GM11168 (cell line): Measurements from ENCODE around the gene NT5DC3.

ENCODE experiments used
- in situ Hi-C: fragments of 300-500 bp; cut with MboI; formaldehyde crosslinking; loops from one replicate; pipeline ENCODE4 v1.12.0; 2022; ENCODE audit warnings: low sequenced_read_pairs; ENCODE audit not compliant: unreplicated experiment

Gene NT5DC3

DNA sequence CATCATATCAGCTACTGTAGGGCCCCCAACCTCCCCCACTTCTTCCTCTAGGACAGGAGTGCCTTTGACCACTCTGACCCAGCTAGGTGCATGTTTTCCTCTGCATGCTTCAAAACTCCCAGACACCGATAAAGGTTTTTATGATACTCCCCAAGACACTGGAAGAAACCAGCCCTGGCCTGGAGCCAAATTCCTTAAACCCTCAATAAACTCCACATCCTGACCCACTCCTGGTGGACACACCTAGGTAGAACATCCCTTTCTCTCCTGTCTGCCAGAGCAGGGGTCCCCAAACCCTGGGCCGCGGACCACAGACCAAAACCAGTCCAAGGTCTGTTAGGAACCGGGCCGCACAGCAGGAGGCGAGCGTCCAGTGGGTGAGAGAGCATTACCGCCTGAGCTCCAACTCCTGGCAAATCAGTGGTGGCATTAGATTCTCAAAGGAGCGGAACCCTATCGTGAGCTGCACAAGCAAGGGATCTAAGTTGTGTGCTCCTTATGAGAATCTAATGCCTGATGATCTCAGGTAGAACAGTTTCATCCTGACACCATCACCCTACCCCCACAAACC, 49.6 kb downstream of the NT5DC3 start:
- in situ Hi-C loops, result no loop called here

DNA sequence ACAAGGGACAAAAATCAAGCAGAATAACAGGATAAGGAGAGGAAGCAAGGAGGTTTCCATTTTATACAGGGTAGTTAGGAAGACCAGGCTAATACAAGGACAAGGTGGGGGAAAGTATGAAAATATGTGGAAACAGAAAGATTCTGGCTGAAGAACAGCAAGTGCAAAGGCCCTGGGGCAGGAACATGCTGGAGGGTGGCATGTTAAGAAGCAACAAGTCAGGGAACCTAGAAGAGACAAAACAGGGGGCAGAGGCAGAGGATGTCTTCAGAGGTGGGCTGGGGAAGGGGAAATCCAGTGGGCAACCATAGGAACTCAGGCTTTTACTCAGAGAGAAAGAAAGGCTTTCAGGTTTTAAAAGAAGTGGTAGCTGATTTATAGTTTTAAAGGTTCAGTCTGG, 54.8 kb downstream of the NT5DC3 start:
- in situ Hi-C loops, result no loop called here

DNA sequence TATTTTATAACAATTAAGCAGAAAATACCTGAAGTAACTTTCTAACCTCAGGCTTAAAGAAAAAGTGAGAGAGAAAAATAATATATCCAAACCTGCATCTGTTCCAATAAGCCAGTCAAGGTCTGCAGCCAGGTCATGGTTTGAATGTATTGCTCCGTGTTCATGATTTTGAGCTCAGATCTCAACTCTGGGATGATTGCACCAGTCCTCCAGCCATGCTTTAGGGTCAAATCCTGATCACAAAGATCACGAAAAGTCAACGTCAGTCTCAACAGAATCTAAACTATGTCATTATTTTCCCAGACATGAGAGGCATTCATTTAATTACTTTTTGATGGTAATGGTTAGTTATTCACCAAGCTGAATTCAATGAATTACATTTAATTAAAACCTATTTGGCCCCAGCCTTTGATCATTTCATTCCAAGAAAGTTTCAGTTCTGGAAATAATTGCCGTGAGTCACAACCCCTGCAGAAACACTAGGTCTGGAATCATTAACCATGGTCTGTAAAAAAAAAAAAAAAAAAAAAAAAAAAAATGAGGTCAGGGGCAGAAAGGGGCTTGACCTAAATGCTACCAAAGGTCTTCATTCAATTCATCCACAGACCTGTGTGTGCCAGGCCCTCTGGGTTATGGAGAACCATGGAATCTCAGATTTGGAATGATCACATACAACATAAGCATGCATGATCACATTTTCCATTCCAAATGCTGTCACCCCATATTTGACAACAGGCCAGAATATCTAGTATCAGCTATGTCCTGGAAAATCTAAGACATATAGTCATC, 55.6 kb downstream of the NT5DC3 start:
- in situ Hi-C loops, result no loop called here

DNA sequence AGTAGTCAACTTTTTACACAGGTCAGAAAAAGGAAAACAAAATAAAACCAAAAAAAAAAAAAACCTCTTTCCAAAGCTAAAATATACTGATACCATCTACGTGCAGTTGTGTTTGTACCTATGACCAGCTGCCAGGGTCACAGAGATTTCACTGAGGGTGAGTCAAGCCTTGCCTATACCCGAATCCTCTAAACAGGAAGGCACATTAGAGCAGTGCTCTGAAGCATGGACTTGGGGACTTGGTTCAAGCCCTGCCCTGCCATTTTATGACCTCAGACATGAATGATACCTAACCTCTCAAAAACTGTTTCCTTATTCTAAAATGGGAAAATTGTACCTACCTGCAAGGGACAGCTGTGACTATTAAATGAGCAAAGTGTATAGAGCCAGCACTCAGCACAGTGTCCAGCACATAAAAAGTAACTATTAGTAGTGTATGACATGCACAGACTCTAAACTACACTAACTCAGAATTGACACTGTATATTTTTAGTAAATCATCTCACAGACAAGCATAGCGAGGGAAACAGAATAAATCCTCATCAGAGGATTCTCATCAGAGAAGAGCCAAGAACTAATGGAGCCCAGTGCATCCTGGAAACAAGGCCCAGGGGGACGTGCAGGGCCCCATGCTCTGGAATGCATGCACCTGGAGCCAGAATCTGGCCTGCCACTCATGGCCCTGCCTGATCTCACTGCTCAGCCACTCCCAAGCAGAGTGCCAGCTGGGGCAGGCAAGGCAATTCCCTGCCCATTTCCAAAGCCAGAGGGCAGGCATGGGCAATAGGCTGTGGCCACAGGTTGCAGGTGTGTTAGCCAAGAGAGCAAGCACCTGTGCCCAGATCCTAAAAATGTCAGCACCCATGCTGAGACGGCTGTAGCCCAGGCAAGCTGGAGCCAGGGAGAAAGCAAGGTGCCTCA, 57.0 kb downstream of the NT5DC3 start:
- in situ Hi-C loops, result no loop called here

DNA sequence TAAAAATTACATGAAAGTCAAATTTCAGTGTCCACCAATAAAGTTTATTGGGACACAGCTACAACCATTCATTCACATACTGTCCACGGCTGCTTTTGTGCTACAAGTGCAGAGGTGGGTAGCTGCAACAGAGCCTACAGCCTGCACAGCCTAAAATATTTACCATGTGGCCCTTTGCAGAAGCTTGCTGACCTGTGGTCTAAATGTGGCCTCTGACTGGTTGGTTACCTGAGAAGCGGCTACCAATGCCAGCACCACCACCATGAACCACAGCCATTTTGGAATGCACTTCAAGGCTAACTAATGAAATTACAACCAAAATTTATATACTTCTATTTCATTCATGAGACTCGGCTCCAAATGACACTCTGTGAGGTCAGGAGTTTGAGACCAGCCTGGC, 58.6 kb downstream of the NT5DC3 start:
- in situ Hi-C loops, result no loop called here

DNA sequence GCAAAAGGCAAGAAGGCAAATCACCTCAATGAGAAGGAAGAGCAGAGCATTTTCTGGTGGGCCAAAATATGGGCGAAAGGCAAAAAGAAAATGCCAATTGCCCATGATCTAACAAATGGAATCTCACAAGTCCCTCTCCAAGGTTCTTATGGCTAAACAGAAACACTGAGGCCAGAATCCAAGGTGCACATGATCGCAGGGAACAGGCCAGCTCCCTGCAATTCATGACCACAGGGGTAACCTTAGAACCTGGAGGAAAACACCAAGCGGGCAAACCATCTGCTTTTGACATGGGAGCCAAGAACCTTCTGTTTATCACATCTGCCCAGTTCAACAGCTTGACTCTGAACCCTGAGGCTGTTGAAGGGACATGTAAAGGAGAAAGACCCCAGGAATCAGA, 60.0 kb downstream of the NT5DC3 start:
- in situ Hi-C loops, result no loop called here

DNA sequence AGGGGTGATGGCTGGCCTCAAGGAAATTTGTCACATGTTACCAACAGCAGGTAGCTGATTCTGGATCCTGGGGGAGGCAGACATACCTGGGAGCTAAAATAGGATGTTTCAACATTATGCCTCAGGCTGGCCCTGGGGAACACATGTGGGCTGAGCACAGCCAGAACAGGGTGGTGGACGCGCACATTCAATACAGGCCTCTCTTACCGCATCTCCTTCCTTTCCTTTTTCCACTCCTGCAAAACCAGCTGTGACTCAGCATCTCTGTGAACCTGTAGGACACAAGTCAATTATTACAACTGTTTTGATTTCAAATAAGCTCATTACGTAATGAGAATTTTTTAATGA, 61.0 kb downstream of the NT5DC3 start:
- in situ Hi-C loops, result no loop called here

DNA sequence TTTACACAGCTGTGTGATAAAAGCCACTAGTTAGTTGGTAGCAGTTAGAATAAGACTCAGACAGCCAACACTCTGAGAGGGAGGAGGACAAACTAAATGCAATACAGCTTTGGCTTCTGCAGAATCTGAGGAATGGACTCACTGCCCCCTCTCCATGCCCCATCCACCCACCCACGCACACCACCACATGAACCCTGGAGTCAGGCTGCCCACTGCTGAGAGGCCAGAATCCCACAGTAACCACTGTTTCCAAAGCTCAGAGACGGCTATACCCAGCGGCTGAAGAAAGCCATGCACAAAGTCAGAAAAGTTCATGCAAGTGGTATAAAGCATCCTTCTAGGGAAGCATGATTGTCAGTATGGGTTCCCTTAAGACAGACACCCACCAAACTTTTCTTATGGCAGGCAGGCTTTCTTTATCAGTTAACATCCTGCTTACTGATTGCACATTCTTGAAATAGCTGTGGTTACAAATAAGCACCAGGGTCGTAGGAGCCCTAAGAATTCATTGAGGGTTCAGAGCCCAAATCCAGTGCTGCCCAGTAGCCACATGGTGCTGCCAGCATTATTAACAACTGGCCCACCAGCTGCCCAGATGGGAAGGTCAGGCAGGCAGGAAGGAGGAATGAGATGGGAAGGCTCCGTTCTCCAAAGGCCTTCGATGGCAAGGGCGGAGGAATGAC, 61.5 kb downstream of the NT5DC3 start:
- in situ Hi-C loops, result no loop called here

DNA sequence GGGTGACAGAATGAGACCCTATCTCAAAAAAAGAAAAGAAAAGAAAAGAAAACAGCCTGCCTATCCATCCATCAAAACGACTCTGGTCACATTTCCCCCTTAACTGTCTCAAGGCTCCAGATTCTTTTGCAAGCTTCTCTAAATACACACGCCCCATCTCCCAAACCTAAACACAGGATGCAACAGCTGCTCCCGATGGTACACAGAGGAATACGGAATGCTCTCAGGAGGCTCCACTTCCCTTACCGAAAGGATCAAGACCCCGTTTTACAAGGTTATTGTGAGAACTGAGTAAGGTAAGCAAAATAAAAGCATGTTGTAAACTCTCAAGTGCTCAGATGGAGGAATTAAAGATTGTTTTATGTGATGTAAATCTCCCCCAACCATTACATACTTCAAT, 62.3 kb downstream of the NT5DC3 start:
- in situ Hi-C loops, result no loop called here

DNA sequence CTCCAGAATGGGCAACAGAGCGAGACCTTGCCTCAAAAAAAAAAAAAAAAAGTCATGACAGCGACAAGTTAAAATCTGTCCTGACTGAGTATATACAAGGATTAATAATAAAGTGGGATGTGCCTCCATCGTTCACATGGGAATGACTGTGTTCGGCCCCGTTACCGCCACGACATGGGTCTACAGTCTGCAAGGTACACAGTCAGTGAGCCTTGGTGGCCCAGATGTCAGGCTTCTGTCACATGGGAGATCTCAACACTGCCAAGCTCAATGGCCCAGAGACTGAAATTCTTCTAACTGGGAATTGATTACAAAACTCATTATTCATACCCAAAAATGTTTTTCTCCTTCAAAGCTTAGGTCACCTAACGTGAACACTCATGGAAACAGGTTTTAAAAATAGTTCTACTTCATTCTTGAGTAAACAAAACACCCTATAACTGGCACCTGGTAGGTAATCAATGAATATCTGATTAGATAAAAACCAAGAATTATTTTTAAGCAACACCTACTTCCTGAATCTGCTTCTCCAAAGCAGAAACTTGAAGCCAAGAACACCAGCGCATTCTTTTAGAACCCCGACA, 66.0 kb downstream of the NT5DC3 start:
- in situ Hi-C loops, result no loop called here

DNA sequence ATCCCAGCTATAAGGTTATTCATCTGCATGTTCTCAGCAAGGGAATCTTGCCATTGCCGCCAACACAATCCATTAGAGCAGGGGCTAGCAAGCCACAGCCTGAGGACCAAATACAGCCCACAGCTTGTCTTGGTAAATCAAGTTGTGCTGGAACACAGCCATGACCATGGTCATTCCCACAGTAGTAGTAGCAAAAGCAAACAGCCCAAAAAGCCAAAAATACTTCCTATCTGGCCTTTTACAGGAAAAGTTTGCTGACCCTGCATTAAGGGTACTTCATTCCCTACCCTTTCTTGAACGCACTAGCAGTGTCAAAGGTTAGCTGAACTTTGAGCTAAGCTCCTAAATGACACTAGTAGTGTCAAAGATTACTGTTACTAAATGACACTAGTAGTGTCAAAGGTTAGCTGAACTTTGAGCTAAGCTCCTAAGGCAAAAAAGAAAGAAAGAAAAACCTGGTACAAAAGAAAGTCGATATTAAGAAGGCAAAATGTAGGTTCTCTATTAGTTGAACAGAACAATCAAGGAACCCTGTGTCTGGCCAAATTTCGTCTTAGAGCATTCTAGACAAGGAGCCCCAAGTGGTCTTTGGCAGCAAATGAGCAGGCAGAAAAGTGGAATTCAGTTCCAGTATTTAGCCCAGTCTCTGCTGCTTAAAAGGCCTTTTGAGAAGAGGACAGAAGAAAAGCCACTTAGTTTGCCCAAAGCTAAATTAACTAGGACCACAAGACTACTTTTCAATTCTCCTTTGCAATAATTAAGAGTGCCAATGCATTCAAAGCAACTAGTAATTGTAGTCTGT, 67.7 kb downstream of the NT5DC3 start:
- in situ Hi-C loops, result no loop called here

DNA sequence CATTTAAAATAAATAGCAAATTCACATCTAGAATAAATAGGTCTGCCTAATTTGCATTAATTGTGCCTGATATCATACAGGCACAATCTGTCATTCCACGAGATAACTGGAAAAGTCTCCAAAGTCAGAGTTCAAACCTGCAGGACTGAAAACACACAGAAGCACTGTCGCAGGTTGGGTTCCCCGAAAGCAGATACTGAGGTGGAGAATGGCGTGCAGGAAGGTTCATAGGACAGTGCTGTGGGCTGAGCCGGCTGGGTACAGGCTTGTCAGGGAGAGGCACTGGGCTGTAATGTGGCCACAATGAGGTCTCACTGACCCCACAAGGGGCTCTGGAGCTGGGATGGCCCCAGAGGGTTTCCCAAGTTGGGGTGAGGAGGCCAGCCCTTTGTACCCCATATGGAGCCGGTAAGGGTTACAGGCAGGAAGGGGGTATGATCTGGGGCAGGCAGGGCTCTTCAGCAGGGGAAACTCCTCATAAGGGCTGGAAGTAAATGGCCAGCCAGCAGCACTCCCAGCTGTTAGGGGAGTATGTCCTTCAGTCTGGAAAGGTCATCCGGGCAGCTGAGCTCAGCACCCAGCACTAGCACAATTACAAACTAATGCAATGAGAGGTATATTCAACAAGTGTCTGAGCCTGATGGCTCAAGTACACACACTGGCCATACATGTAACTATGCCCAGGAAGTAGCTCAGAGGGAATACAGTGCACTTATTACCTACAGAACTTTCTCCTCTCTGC, 68.5 kb downstream of the NT5DC3 start:
- in situ Hi-C loops, result no loop called here

DNA sequence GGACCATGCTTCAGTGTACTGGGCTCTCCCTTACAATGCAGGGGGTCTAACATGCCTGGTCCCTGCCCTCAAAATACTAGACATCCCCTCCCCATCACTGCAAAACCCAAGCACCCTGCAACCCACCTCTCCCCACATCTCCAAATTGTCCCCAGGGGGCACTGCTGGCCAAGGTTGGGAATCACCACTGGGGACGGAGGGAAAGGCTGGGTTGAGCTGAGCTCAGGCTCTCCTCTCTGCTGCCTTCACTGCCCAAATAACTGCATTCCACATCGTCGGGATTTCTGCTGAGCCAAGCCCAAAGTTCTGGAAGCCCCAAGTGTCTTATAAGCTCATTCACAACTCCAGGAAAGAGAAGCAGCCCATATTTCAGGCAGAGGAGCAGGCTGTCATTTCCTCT, 69.6 kb downstream of the NT5DC3 start:
- in situ Hi-C loops, result no loop called here

DNA sequence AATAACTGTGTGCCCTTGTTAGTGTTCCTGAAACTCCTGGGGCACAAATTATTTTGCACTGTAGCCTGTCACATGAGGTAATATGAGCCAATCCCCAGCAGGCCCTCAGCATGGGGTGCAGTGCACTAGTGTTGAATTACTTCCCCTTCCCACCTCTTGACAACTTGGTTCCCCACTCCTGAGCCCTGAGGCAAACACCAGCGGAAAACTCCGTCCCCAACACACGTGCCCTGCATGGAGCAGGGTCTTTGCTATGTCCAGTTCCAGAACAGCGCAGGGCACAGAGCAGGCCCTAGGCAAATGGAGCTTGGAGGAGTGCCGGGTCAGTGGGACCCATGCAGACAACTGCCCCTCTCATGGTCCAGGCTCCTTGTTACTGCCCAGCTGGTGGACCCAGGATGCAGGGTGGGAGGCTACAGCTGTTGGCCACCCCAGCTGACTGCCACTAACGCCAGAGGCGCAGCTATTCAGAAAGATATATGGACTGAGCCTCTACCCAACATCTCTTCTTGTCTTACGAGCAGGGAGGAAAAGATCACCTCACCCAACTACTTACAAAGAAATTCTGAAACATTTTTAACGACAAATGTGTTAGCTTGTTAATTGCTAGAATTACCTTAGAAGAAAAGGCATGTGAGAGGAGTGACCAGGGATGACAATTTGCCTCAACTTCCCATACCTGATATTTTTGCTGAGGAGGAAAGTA, 71.6 kb downstream of the NT5DC3 start:
- in situ Hi-C loops, result no loop called here

DNA sequence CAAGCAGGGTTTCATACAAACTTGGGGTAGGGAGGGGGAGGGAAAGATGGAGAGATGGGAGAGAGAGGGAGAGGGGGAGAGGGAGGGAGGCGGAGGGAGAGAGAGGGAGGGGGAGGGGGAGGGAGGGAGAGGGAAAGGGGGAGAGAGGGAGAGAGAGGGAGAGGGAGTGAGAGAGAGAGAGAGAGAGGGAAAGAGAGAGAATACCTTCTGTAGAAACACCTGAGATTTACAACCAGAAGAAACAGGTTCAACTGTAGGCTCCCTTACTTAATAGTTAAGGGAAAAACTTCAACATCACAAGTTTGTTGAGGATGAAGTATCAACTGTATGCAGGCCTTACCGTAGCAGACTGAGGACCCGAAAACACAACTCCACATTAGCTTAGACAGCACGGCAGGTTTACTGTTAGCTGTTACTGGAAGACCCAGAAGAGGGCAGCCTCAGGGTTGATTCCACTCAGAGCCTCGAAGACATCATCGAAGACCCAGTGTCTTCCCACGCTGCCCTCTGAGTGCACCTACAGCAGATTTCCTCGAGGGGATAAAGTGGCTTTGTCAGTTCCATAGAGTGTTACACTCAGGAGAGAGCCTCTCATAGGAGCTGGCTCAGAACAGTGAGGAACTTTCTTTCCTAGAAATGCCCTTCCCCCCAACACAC, 72.4 kb downstream of the NT5DC3 start:
- in situ Hi-C loops, result no loop called here

DNA sequence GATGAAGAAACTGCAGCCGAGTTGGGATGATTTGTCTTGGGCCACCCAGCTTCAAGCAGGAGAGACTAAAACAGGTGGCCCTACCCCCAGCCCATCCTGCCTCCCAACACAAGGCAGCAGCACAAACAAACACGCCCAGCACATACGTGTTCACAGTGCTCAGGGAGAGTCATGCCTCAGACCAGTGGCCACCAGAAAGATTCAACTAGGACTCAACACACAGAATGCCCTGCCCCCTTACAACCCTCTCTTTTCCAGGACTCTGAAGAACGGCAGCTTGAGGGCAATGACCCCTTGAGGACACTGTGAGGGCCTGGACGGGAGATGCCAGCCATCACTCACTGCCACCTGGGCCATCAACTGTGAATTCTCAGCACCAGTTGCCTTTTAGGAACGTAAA, 75.0 kb downstream of the NT5DC3 start:
- in situ Hi-C loops, result no loop called here

DNA sequence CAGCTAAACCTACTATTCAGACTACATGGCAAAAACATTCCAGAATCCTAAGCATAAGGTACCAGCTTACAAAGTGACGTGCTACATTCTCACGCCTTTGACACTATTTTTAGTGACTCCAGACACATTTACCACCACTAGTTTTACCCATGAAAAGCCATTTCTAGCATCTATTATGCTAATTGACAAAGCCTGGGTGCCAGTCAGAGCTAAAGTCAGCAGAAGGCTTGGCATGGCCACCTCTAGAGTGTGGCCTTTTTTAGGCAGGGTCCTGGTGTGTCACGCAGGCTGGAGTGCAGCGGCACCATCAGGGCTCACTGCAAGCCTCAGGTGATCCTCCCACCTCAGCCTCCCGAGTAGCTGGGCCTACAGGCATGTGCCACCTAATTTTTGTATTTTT, 75.7 kb downstream of the NT5DC3 start:
- in situ Hi-C loops, result no loop called here

DNA sequence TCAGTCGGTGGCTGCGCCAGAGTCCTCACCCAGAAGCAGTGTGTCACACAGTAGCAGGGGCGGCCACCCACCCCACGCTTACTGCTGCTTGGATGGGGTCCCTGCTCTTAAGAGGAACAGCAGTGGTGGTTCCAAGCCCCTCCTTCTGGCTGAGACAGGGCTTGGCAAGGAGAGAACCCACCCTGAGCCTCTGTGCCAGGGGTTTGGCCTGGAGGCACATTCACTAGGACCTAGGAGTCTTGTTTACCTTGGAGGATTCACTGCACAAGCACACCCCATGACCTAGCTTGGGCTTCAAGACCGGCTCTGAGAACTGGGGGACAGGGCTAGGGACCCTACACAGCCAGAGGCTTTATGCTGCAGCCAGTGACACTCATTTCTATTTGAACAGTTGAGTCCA, 78.6 kb downstream of the NT5DC3 start:
- in situ Hi-C loops, result no loop called here
